Measurements from ENCODE around the gene DOCK4. TPM values are rescaled to one million over a fixed set of nuclear protein-coding genes. Genes with fewer than 3 reads are reported as not detected.

The DOCK4 gene
- total and polyA plus RNA-seq, 7 donors = 1.8 to 12.7 (median 7.1) TPM

DNA sequence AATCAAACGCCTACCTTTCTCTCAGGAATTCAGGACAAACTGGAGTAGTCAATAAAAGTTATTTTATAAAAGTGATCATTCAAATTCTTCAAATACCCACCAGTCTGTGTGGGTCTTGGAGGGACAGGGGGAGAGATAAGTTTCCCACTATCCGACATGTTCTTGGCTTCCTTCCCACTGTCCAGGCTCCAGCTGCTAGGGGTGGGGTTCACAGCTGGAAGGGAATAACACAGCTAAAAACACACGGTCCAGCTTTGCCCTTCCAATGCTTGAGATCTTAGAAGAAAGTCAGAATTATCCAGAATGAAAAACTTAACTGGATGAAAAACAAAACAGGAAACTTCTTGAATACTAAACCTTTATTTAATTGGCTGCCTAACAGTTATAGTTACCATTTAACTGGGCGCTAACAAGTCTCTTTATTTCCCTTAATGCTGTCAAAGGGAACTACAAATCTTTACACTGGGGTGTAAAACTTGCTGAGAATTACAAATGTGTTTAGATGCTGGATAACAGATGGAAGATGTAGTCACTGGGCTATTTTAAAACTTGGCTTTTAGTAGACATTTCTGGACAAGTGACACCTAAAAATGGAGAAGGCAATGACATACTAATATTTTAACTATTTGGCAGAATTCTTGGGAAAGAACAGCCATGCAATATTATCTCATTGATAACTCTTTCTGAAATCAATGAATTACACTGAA lies 471.1 kb downstream of the DOCK4 start:
- Histone ChIP-seq H3K4me3 (no peak overlapping the region), H3K27me3 (ENCODE audit: insufficient read depth in 3 of 3, low read length in 2 of 3) (no peaks in the 10 kb centered on the region), H3K4me1 (peaks cover 7% of the 10 kb centered on the region), H3K9me3 (no peaks in the 10 kb centered on the region), H3K36me3 (ENCODE audit: insufficient read depth in 1 of 2, low read depth in 1 of 2) (peaks cover 0 to 40% of the 10 kb centered on the region in 2 donors), H3K27ac (peak overlapping the region; percentile 4)
- intact Hi-C loops (cut with DNase I) = loop anchor here (2.0 to 5.0 kb wide), 3 partner anchors 172 to 648 kb away; partner anchors contain the start of genes IMMP2L (in 1 of the 2) and LRRN3 (in 1 of the 2)
- DNase-seq (no peak), ATAC-seq (peak; percentile 59 to 91 (median 70))
- TF ChIP-seq, protein P1, sequence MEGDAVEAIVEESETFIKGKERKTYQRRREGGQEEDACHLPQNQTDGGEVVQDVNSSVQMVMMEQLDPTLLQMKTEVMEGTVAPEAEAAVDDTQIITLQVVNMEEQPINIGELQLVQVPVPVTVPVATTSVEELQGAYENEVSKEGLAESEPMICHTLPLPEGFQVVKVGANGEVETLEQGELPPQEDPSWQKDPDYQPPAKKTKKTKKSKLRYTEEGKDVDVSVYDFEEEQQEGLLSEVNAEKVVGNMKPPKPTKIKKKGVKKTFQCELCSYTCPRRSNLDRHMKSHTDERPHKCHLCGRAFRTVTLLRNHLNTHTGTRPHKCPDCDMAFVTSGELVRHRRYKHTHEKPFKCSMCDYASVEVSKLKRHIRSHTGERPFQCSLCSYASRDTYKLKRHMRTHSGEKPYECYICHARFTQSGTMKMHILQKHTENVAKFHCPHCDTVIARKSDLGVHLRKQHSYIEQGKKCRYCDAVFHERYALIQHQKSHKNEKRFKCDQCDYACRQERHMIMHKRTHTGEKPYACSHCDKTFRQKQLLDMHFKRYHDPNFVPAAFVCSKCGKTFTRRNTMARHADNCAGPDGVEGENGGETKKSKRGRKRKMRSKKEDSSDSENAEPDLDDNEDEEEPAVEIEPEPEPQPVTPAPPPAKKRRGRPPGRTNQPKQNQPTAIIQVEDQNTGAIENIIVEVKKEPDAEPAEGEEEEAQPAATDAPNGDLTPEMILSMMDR (IDR thresholded peaks at IDR 0.05) = no peak
- 43 to 56% (median 44%) methylated on average over 4 of the region's 4 CpGs for WGBS, 3 donors

DNA sequence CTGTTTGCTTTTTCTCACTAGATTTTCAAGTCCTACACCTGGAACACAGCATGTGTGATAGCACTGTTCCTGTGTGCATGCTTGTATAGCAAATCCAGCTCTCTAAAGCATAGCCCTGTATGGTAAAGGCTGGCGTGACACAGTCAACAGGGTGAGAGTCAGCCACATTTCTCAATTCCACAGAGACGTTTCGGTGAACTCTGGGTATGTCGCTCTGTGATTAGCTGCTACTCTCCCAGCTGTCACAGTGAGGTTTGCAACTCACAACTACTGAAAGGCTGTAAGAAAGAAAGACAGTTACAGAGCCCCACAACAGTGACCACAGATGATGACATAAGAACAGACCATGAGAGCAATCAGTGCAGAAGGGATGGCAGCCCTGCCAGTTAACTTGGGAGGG lies 473.3 kb downstream of the DOCK4 start:
- Histone ChIP-seq H3K4me1 (peaks cover 7% of the 10 kb centered on the region), H3K27me3 (ENCODE audit: insufficient read depth in 3 of 3, low read length in 2 of 3) (no peaks in the 10 kb centered on the region), H3K36me3 (ENCODE audit: insufficient read depth in 1 of 2, low read depth in 1 of 2) (peaks cover 3 to 44% of the 10 kb centered on the region in 2 donors), H3K4me3 (no peak overlapping the region), H3K9me3 (no peaks in the 10 kb centered on the region), H3K27ac (no peak overlapping the region)
- WGBS, 3 donors = 63 to 77% (median 64%) methylated on average over 4 of the region's 4 CpGs
- intact Hi-C loops (cut with DNase I) = loop anchor here (5.0 kb wide), 2 partner anchors 641 to 646 kb away; partner anchors contain the start of gene LRRN3 (in 1 of the 2)
- TF ChIP-seq, protein P1 (IDR thresholded peaks at IDR 0.05) = no peak
- no peak for ATAC-seq
- no peak for DNase-seq

DNA sequence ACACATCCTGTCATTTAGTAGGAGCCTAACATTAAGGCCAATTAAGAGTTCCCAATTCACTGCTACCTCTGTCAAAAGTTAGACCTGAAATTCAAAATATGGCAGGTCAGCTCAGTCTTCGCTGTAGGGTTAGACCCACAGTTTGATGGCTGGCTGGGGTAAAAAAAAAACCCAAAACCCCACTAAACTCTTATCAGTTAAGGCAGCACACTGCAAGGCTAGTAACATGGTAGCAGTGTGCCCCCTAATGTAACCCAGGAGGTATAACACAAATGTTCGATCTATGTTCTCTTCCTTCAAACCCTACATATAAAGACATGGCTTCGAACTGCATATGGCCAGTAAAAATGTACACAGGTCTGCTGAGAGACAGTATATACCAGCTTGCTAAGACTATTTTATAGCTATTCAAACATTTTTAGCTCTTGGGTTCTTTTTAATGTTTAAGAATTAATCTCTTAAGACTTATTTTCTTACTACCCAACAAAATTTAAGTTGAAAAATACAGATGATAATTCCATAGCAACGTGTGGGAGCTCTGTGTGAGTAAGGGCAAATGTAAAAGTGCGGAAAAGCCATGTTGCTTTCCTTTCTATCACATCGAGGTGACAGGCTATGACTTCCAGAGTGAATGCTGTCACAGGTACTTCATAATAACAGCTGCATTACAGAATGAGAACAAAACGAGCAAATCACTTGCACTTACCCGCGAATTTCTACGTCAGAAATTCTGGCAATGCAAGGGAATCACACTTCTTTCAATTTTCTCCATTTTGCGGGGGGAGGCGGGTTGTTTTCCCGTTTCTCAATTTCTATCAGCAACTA lies 475.5 kb downstream of the DOCK4 start:
- Histone ChIP-seq H3K27me3 (ENCODE audit: insufficient read depth in 3 of 3, low read length in 2 of 3) (no peaks in the 10 kb centered on the region), H3K36me3 (ENCODE audit: insufficient read depth in 1 of 2, low read depth in 1 of 2) (peaks cover 3 to 51% of the 10 kb centered on the region in 2 donors), H3K4me1 (peaks cover 3% of the 10 kb centered on the region), H3K4me3 (no peak overlapping the region), H3K27ac (no peak overlapping the region), H3K9me3 (no peaks in the 10 kb centered on the region)
- WGBS, 3 donors = 85 to 88% (median 88%) methylated on average over 13 of the region's 13 CpGs
- DNase-seq = no peak
- ATAC-seq = peak in 2 of 4 donors; percentile 32 to 57
- intact Hi-C loops (cut with DNase I) = loop anchor here (5.0 kb wide), 2 partner anchors 638 to 643 kb away; partner anchors contain the start of gene LRRN3 (in 1 of the 2)
- TF ChIP-seq, protein P1 (IDR thresholded peaks at IDR 0.05) = peak; percentile 25

DNA sequence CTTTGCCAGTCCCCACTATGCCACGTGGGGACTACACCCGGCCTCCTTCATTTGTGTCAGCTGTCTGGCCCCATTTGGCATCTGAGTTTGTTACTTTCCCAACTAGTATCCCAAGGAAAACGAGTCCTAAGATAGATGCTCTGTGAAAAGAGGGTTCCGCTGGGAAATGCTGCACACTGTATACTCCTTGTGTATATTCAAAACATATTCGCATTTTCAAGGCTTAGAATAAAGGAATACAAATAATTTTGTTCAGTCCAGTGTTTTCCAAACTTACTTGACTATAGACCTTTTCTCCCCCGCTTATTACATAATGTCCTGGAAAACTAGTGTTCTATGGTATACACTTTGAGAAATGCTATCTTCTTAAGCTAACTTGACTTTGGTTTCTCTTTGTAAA lies 476.1 kb downstream of the DOCK4 start:
- no peak overlapping the region for H3K27ac ChIP-seq
- ATAC-seq = no peak
- H3K27me3 ChIP-seq (ENCODE audit: insufficient read depth in 3 of 3, low read length in 2 of 3) = no peaks in the 10 kb centered on the region
- H3K9me3 ChIP-seq = no peaks in the 10 kb centered on the region
- peaks cover 3 to 51% of the 10 kb centered on the region in 2 donors for H3K36me3 ChIP-seq (ENCODE audit: insufficient read depth in 1 of 2, low read depth in 1 of 2)
- no peak for DNase-seq
- intact Hi-C loops (cut with DNase I) = loop anchor here (5.0 kb wide), 2 partner anchors 638 to 643 kb away; partner anchors contain the start of gene LRRN3 (in 1 of the 2)
- WGBS, 3 donors = 75 to 81% (median 75%) methylated on average over 6 of the region's 6 CpGs
- TF ChIP-seq, protein P1 (IDR thresholded peaks at IDR 0.05) = no peak
- no peak overlapping the region for H3K4me3 ChIP-seq
- H3K4me1 ChIP-seq = no peaks in the 10 kb centered on the region

Data from psoas muscle (tissue), 8 donors.